GM12872 (cell line): ENCODE data around the gene CDH23.

Experiments used
- TF ChIP-seq, protein P1 (sequence below): IDR thresholded peaks from 3 replicates; pipeline ENCODE4 v1.5.1; 2011; ENCODE audit warnings: low read depth, mild to moderate bottlenecking, low read length, moderate library complexity; ENCODE audit not compliant: insufficient read depth

The CDH23 gene

DNA sequence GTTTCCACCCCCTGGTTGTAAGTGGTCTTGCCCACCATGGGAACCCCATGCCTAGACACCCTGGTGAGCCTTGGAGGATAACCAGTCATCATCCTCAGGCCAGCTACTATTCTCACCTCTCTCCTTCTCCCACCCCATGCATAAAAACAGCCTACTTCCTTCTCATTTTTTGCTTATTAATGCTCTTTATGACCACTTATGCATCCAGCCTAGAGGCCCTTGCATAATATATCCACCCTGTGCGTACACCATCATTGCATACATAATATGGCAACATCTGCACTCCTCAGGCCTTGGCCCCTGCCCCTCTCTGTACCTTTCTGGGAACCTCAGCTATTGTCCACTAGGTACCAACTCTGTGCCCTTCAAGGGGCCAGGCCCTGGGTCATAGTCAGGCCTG is 91.0 kb downstream of the CDH23 start:
- TF ChIP-seq, protein P1, sequence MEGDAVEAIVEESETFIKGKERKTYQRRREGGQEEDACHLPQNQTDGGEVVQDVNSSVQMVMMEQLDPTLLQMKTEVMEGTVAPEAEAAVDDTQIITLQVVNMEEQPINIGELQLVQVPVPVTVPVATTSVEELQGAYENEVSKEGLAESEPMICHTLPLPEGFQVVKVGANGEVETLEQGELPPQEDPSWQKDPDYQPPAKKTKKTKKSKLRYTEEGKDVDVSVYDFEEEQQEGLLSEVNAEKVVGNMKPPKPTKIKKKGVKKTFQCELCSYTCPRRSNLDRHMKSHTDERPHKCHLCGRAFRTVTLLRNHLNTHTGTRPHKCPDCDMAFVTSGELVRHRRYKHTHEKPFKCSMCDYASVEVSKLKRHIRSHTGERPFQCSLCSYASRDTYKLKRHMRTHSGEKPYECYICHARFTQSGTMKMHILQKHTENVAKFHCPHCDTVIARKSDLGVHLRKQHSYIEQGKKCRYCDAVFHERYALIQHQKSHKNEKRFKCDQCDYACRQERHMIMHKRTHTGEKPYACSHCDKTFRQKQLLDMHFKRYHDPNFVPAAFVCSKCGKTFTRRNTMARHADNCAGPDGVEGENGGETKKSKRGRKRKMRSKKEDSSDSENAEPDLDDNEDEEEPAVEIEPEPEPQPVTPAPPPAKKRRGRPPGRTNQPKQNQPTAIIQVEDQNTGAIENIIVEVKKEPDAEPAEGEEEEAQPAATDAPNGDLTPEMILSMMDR: no peak

DNA sequence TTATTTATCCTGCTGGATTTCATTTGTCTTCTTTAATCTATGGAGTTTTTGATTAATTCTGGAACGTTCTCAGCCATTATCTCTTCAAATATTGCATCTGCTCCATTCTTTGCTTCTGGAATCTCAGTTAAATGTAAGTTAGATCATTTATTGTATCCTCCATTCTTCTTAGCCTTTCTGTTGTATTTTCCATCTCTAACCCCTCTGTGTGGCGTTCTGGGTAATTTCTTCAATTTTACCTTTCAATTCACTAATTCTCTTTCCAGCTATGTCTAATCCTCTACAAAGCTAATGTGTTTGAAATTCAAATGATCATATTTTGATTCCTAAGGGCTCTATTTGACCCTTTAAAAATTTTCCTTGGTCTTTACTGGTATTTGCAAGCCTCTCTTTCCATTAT is 92.4 kb downstream of the CDH23 start:
- TF ChIP-seq, protein P1: no peak

DNA sequence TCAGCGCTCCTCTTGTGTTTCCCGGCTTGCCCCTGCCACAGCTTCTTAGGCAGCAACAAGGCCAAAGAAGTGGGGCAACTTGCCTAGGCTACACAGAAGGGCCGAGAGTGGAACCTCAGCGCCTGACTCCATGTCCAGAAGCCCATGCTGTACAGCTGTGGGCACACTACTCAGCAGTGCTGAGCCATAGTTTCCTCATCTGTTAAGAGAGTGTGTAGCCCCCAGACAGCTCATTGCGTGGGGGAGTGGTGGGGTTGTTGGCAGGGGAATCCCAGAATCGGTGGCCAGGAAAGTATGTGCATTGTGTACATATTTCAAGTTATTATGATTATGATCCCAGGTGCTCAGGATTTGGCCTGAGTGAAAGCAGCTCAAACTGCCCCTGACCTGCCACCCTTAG is 96.2 kb downstream of the CDH23 start:
- TF ChIP-seq, protein P1: no peak

- TF ChIP-seq, protein P1: no peak
Measured at GRCh38 chr10:71493741-71494140, 97.0 kb downstream of the CDH23 start.

DNA sequence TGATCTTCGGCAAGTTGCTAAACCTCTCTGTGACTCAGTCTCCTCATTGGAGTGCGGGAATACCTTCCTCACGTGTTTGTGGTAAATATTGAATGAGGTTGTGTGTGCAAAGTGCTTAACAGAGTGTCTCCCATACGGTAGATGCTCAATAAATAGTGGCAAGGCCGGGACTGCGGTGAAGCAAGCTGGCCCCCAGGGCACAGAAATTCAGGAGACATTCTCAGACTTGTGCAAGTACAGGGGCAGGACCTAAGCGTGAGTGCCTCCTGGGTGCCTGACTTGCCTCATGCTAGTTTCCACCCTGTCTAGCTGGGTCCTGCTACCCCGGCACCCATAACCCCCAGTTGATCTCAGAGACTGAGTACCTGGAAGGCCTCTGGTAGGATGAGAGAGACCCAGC is 97.8 kb downstream of the CDH23 start:
- TF ChIP-seq, protein P1: no peak

- TF ChIP-seq, protein P1: no peak
Measured at GRCh38 chr10:71494980-71495381, 98.3 kb downstream of the CDH23 start.

GRCh38 chr10:71496927-71497762 is 100.4 kb downstream of the CDH23 start:
- TF ChIP-seq, protein P1: no peak
